Measurements from ENCODE around the gene ZBTB20. TPM values are rescaled to one million over a fixed set of nuclear protein-coding genes. Genes with fewer than 3 reads are reported as not detected.

The ZBTB20 gene
- total RNA-seq, 1 donor from 2014 or later = 15.5 TPM

DNA sequence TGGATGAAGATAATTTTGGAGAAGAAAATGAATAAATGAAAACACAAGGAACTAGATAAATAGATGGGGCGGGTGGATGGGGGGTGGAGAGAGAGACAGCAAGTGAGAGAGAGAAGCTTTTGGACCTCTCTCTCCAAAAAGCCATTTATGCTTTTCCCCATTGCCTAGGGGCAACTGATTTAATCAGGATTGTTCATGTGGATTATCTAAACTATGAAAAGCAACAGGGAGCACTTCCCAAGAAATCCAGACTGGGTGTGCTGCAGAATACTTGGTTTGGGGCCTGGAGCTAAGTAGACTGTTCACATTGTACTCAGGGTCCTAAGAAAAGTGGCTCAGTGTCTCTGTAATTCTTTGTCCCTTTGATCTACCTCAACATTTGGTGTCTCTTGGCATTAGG lies 486.3 kb downstream of the ZBTB20 start:
- Mint-ChIP-seq H3K4me1 (ENCODE audit: low read depth) (peaks cover 35% of the 10 kb centered on the region), H3K4me3 (ENCODE audit: unreplicated experiment) (no peak overlapping the region), H3K36me3 (ENCODE audit: low read depth) (peaks cover 3% of the 10 kb centered on the region), H3K27ac (ENCODE audit: unreplicated experiment) (peak overlapping the region; percentile 75), H3K27me3 (ENCODE audit: low read depth) (no peaks in the 10 kb centered on the region), H3K9me3 (ENCODE audit: low read depth) (peaks cover 12% of the 10 kb centered on the region)
- DNase-seq (ENCODE audit: low spot score) = no peak
- TF ChIP-seq, protein P1, sequence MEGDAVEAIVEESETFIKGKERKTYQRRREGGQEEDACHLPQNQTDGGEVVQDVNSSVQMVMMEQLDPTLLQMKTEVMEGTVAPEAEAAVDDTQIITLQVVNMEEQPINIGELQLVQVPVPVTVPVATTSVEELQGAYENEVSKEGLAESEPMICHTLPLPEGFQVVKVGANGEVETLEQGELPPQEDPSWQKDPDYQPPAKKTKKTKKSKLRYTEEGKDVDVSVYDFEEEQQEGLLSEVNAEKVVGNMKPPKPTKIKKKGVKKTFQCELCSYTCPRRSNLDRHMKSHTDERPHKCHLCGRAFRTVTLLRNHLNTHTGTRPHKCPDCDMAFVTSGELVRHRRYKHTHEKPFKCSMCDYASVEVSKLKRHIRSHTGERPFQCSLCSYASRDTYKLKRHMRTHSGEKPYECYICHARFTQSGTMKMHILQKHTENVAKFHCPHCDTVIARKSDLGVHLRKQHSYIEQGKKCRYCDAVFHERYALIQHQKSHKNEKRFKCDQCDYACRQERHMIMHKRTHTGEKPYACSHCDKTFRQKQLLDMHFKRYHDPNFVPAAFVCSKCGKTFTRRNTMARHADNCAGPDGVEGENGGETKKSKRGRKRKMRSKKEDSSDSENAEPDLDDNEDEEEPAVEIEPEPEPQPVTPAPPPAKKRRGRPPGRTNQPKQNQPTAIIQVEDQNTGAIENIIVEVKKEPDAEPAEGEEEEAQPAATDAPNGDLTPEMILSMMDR (IDR thresholded peaks at IDR 0.05) = no peak

DNA sequence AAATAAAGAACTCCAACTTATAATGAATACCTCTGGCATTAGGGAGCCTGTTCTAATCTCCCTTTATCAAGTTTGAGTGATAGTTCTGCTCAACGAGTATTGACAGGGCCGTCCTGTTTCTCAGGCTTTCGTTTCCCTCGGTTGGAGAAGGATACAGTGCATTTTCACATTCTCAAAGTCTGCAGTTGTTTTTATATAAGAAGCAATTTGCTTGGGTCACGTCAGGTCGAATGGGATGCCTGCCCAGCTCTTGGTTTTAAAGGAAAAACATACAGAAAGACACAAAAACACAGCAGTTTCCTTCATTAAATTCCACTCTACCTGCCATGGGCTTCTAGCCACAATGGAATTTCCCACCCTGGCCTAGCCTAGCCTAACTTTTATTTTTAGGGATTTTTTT lies 487.0 kb downstream of the ZBTB20 start:
- Mint-ChIP-seq H3K27ac (ENCODE audit: unreplicated experiment) (peak overlapping the region; percentile 75), H3K27me3 (ENCODE audit: low read depth) (no peaks in the 10 kb centered on the region), H3K4me1 (ENCODE audit: low read depth) (peaks cover 33% of the 10 kb centered on the region), H3K9me3 (ENCODE audit: low read depth) (peaks cover 12% of the 10 kb centered on the region), H3K4me3 (ENCODE audit: unreplicated experiment) (peak overlapping the region; percentile 31), H3K36me3 (ENCODE audit: low read depth) (peaks cover 3% of the 10 kb centered on the region)
- TF ChIP-seq, protein P1 (IDR thresholded peaks at IDR 0.05) = no peak
- DNase-seq (ENCODE audit: low spot score) = no peak

DNA sequence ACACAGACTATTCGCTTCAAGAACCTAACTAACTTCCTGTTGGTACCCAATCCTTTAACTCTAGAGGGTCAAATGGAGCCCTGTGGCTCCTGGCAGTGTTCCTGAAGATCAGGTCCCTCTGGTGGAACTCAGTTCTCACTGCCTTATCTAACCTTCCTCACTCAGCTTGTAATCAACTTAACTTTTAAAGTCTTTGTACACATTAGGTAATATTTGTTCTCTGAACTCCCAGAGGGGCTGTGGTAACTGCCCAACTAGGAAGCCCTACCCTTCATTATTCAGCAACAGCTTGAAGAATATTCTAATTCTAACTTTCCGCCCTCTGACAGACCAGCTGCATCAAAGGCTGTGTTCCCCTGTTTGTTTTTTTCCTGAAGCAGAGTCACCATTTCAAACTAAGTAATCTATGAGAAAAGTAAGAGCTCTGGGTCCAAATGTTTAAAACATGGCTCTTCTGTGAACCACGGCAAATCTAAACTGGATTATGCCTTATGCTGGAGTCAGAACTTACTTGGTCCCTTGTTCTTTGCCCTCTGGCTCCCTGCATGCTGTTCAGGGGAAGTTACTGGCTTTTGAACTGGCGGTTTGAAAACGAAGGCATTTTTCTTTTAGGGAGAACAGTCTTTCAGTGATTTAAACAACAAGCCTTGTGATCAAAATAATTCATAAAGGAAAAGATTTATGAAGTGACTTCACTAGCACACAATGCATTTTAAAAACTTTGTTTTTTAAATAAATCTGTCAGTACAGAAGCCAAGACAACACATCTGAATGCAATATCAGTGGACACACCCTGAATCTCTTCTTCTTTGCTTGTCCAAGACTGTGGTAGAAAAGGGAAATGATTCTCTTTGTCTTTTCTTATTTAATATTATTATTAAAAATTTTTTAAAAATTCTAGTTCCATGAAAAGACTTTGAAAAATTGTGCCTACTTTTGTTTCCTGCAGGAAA lies 487.7 kb downstream of the ZBTB20 start:
- Mint-ChIP-seq H3K27me3 (ENCODE audit: low read depth) (no peaks in the 10 kb centered on the region), H3K27ac (ENCODE audit: unreplicated experiment) (peak overlapping the region; percentile 91), H3K4me1 (ENCODE audit: low read depth) (peaks cover 33% of the 10 kb centered on the region), H3K9me3 (ENCODE audit: low read depth) (peaks cover 12% of the 10 kb centered on the region), H3K36me3 (ENCODE audit: low read depth) (peaks cover 3% of the 10 kb centered on the region), H3K4me3 (ENCODE audit: unreplicated experiment) (peak overlapping the region; percentile 34)
- TF ChIP-seq, protein P1 (IDR thresholded peaks at IDR 0.05) = no peak
- DNase-seq (ENCODE audit: low spot score) = no peak

DNA sequence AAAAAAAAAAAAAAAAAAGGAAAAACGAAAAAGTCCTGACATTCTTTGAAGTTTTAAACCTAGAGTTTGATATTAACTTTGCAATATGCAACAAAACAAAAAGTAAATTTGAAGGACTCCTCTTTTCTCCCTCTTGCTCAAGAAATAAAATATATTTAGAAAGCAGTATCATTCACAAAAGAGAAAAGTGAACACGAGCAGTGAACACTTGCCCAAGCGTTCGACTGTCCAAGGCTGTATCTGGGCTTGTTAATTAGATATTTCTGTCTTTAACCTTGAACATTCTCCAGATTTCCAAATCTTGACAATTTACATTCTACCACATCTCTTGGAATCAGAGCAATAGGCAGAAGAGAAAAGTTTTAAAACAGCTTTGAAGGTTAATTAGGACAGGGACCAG lies 495.5 kb downstream of the ZBTB20 start:
- no peak overlapping the region for H3K27ac Mint-ChIP-seq (ENCODE audit: unreplicated experiment)
- H3K27me3 Mint-ChIP-seq (ENCODE audit: low read depth) = no peaks in the 10 kb centered on the region
- H3K4me3 Mint-ChIP-seq (ENCODE audit: unreplicated experiment) = no peak overlapping the region
- TF ChIP-seq, protein P1 (IDR thresholded peaks at IDR 0.05) = no peak
- H3K4me1 Mint-ChIP-seq (ENCODE audit: low read depth) = peaks cover 27% of the 10 kb centered on the region
- DNase-seq (ENCODE audit: low spot score) = no peak
- H3K9me3 Mint-ChIP-seq (ENCODE audit: low read depth) = peaks cover 3% of the 10 kb centered on the region
- no peaks in the 10 kb centered on the region for H3K36me3 Mint-ChIP-seq (ENCODE audit: low read depth)

DNA sequence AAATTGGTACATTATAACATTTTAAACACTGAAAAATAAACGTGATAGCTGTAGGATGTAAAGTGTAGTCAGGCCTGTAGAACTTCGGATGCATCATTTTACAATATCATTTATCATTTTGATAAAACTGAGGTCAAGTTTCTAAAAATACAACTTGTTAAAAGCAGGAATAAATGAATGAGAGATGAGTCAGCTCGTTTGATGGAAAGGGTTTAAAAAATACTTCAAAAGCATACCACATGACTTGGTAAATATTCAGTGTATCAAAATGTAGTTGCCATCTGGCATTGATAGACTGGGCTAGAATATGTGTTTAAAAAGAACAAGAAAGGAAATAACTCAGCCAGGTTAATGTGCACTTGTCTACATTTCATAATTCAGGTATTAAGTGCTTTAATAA lies 496.3 kb downstream of the ZBTB20 start:
- H3K27ac Mint-ChIP-seq (ENCODE audit: unreplicated experiment) = peak overlapping the region; percentile 13
- peaks cover 3% of the 10 kb centered on the region for H3K9me3 Mint-ChIP-seq (ENCODE audit: low read depth)
- peaks cover 28% of the 10 kb centered on the region for H3K4me1 Mint-ChIP-seq (ENCODE audit: low read depth)
- H3K27me3 Mint-ChIP-seq (ENCODE audit: low read depth) = no peaks in the 10 kb centered on the region
- H3K36me3 Mint-ChIP-seq (ENCODE audit: low read depth) = no peaks in the 10 kb centered on the region
- H3K4me3 Mint-ChIP-seq (ENCODE audit: unreplicated experiment) = no peak overlapping the region
- no peak for DNase-seq (ENCODE audit: low spot score)
- TF ChIP-seq, protein P1 (IDR thresholded peaks at IDR 0.05) = no peak
